Activated gamma-delta T cell (primary cell): Measurements from ENCODE around the gene GLI3.
"Not testable (repeated sequence)": the region's sequence is repeated elsewhere in the genome, so short reads cannot be mapped to it uniquely, and the experiment has no call there.

ENCODE experiments used
- DNase-seq: peaks from one replicate; lab custom pipeline; 2025; lab: John Stamatoyannopoulos, UW

Gene GLI3

GRCh38 chr7:42212541-42213090, 24.4 kb downstream of the GLI3 start:
- no peak for DNase-seq

DNA sequence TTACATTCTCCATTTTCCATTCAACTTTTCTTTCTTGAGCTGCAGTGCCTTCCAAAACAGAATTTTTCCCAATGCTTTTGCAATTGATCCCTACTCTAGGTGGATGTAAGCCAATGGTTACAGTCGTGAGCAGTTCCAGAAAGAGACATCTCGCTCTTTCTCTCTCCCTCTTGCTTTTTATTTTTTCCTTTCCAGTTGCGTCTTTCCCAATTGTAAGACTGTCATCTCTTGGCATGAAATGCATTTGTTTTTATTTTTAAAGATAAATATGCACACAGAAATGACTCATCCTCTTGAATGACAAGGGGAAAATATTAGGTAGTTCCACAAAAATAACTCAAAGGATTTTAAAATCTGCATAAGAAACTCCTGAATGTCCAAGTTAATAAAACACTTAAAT, 25.1 kb downstream of the GLI3 start:
- DNase-seq = no peak

DNA sequence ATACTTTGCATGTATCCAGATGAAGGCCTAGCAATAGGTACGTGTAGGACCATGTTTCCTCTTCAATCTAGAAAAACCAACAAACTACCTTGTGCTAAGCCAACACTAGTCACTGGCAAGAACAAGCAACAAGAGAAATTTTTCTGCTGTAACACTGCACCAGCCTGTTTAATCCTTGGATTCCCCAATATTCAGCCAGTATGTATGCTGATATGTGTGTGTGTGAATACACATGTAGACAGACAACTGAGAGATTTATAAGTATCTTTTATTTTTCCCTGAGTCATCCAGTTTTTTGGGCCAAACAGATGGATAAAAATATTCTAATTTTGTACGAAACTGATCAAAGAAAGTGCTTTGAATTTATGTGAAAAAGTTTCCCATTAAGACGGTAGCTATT, 26.2 kb downstream of the GLI3 start:
- DNase-seq = no peak

DNA sequence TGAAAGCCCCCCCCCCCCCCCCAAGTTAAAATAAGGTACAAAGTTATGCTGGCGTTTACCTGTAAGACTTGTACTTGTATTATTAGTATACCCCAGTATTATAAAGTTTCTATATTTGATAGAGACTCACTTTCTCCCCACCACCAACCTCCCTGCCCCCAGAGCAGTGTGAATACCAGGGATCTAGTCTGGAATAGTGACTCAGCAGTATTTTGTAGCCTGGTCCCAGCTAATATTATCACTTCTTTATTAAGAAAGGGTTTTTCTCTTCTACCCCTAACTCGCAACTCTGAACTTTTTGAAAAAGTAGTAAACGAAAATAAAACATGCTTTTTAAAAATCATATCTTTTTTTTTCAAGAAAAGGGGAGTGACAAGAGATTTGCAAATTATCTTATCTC, 26.7 kb downstream of the GLI3 start:
- DNase-seq = no peak

DNA sequence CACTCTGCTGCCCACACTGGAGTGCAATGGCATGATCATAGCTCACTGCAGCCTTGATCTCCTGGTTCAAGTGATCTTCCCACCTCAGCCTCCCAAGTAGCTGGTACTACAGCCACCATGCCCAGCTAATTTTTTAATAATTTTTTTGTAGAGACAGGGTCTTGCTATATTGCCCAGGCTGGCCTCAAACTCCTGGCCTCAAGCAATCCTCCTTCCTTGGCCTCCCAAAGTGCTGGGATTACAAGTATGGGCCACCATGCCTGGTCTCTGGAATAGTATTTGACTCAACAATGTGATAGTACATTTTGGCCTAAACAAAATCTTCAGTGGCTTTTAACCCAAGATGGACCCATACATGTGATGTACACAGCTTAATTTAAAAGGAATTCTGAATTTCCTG, 27.9 kb downstream of the GLI3 start:
- not testable (repeated sequence) for DNase-seq

- DNase-seq = no peak
These were observed 28.4 kb downstream of the GLI3 start for GRCh38 chr7:42208572-42208971.

DNA sequence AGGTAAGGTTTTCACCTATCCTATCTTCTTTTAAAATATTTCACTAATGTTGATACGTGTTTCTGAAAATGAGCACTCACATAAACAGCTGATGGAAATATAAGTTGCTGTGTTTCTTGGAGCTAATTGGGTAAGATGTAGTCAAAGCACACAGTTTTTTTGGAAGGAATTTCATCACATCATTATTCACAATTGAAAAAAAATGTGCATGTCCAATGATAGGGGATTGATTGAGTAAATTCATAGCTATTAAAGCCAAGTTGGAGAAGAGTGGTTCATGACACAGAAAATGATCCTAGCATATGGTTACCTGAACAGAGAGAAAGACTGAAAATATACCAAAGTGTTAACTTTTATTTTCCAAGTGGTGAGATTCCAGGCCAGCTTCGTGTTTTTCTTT, 29.6 kb downstream of the GLI3 start:
- no peak for DNase-seq

- no peak for DNase-seq
These were observed 33.7 kb downstream of the GLI3 start for GRCh38 chr7:42203336-42203735.

GRCh38 chr7:42202601-42203000, 34.4 kb downstream of the GLI3 start:
- DNase-seq = no peak

GRCh38 chr7:42198974-42199668, 37.9 kb downstream of the GLI3 start:
- DNase-seq = no peak

- DNase-seq = no peak
These were observed 38.7 kb downstream of the GLI3 start for GRCh38 chr7:42198296-42198695.

DNA sequence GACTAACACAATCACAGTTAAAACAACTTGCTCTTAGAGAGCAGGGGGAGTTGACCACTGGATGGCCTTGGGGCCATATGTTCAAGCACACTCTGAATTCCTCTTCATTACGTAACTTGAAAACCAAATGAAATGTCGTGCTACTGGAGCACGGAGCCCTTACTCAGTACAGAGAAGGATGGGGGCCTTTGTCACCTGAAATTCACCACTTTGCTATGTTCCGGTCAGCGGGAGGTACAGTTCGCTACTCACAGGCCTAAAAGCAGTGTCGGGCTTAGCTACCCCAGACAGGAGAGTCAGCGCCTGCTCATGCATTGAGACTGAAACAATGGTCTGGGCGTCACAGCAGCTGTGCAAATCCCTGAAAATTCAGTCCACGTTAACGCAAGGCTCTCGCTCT, 39.6 kb downstream of the GLI3 start:
- DNase-seq = no peak

DNA sequence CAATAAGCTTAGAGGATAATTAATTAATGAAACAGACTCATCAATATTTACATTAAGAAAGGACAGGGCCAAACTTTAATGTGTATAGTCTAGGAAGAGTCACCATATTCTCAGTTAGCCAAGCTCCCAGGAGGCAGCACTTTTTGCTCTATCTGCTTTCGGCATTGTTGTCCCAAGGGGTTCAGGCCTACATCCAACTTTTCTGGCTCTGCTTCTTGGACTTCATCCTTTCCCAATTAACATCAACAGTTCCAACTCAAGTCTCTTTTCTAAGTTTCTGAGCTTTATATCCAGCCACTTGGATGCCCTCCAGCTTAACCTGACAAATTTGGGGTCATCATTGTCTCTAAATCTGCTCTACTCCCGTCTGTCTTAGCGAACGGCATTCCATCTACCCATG, 42.8 kb downstream of the GLI3 start:
- no peak for DNase-seq

GRCh38 chr7:42193471-42194129, 43.4 kb downstream of the GLI3 start:
- DNase-seq = no peak

- DNase-seq = no peak
These were observed 44.1 kb downstream of the GLI3 start for GRCh38 chr7:42192851-42193461.

- no peak for DNase-seq
These were observed 44.9 kb downstream of the GLI3 start for GRCh38 chr7:42192066-42192465.

GRCh38 chr7:42189535-42189934, 47.5 kb downstream of the GLI3 start:
- no peak for DNase-seq

DNA sequence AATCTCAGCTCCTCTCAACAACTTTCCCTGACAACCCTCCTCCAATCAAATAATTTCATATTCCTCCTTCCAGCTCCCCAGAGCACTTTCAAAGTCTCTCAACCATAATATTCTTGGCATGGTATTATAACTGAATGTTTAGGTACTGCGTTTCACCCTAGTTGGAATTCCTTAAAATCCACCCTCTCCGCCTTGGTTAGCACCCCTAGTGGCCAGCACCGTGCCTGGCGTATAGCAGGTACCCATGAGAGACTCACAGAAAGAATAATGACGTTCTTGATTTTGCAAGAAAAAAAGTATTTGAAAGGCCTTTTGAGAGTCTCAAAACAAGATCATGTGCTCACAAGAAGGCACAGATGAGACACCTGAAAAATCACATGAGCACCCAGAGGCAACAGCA, 50.9 kb downstream of the GLI3 start:
- DNase-seq = no peak

DNA sequence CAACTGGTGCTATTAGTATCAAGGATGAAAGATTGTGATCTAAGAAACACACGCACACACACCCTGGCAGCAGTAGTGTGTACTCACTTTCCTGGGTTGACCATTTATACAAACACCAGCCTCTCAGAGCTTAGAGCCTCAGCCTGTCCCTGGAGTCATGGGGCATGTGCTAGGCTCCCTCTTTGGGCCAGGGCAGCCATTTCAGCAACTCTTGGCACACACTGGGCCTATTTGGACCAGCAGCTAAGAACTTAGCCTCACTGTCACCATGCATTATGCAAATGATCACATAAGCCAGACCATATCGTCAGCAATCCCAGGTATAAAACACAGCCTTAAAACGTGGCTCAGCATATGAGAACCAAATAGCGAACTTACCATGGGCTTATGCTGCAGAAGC, 51.3 kb downstream of the GLI3 start:
- no peak for DNase-seq

DNA sequence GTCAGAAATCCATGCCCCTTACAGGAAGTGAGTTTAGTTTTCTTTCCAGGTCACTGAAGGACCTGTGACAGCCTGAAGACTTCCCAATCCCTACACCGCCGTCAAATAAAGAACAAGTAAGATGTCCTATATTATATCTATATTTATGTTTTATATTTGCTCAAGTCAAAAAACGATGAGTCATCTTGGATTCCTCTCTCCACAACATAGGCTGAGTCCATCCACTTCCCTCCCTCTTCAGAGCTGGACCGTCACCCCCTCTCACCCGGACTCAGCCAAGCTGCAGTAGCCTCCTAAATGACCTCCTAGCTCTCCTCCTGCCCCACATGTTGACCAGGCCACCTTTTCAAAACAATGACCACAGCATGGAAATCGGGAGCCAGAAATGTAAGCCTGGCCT, 53.5 kb downstream of the GLI3 start:
- no peak for DNase-seq

GRCh38 chr7:42181566-42181965, 55.4 kb downstream of the GLI3 start:
- DNase-seq = no peak

DNA sequence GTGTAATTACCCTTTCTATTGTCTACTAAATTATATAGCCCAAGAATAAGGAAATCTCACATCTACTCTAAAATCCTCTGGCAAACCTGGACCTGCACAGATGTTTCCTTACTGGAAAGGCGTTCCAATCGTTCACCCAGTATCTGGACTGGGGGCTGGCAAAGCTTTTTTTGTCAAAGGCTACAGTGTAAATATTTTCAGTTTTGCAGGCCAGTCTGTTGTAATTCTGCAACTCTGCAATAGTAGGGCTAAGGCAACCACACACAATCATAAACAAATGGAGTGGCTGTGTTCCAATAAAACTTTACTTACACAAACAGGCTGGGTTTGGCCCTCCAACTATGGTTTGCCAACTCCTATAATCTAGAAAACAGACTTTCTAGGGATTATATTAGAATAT, 56.2 kb downstream of the GLI3 start:
- DNase-seq = no peak

GRCh38 chr7:42176724-42177101, 60.3 kb downstream of the GLI3 start:
- no peak for DNase-seq
